Measurements from ENCODE around the gene MTHFS.

MTHFS gene

GRCh38 chr15:79874242-79874641 is 22.6 kb downstream of the MTHFS start:
- DNase-seq: no peak

- no peak for DNase-seq
These were observed 24.3 kb downstream of the MTHFS start for GRCh38 chr15:79872358-79873017.

- DNase-seq: no peak
These were observed 28.3 kb downstream of the MTHFS start for GRCh38 chr15:79868554-79868953.

DNA sequence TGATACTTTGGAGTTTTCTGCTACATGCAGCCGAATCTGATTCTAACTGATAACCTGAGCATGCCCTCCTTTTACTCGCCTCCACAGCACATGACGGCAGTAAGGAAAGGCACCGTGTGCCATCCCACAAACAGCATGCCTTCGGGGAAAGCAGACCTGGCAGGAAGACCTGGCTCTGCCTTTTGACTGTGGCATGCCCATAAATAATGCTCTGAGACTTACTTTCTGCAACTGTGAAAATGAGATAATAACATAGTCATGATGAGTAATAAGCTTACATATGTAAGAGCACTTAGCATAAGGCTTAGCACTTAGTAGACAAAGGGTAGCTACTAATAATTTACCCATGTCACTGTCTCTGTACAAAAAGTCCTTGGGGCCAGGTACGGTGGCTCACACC is 32.9 kb downstream of the MTHFS start:
- no peak for DNase-seq

DNA sequence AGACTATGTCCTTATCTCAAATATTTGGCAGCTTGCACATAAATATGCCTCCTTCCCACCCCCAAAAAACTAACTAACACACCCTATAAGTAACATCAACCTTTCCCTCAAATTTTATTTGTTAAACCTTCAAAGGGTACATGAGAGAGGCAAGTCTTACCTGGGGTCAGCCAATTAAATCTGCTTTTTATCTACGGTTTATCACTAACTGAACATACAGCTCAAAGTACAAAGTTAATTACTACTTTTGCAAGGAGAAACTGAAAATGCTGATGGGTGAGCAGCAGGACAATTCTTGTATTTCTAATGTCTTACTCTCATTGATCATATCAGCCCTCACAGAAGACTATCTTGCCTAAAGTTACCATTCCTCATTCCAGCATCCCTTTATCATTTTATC is 34.6 kb downstream of the MTHFS start:
- DNase-seq: no peak

- no peak for DNase-seq
These were observed 36.2 kb downstream of the MTHFS start for GRCh38 chr15:79860661-79861060.

DNA sequence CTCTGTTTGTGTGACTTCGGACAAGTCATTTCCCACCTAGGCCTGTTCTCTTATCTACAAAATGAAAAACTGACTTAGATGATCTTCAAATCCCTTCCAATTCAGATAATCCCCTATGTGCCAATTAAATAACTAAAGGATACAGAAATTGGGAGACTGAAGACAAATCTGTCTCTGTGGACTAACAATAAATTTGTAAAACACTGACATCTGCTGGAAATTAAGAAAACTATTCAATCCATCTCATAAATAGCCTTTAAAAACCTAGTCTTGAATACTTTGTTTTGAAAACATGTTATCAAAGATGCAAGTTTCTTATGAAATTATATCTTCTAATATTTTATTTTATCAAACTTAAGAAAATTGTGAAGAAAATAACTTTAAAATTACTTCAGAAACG is 38.3 kb downstream of the MTHFS start:
- DNase-seq: no peak

- peak; percentile 47 for DNase-seq
These were observed 43.1 kb downstream of the MTHFS start for GRCh38 chr15:79853492-79854328.

DNA sequence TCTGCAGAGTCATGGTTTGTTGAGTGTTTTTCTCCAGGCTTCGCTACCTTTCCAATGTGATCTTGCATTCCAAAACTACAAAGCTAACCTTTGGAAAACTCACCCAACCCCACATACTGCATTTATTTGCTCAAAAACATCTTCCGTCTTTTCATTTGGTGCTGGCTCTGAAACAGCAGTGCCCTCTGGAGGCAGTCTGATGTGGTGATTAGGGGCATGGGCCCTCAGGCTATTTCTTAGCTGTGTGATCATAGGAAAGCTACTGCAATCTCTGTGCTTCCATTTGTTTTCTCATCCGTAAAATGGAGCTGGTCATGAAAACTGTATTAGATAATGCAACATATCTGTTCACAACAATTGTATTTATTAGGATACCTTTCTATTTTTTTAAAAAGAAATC is 47.0 kb downstream of the MTHFS start:
- no peak for DNase-seq

DNA sequence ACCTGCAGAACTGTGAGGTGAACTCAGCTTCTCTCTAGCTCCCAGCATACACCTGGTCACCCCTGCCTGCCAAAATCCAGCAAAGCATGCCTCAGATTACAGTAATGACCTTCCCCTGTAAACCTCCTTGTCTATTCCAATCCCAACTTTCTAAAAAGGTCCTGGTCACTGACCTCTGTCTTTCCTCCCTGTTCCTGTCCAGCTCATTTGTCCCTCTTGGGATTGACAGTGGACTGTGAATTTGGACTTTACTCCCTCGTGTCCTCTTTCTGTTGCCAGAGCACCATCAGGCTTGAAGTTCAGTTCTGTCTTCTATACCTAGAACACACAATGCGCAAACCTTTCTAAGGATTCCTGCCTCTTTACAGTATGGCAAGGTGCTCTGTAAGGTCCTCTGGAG is 50.3 kb downstream of the MTHFS start:
- DNase-seq: no peak

GRCh38 chr15:79844221-79844620 is 52.6 kb downstream of the MTHFS start:
- peak; percentile 2 for DNase-seq

GRCh38 chr15:79837846-79838245 is 59.0 kb downstream of the MTHFS start:
- no peak for DNase-seq

- peak; percentile 79 for DNase-seq
These were observed 62.3 kb downstream of the MTHFS start for GRCh38 chr15:79834495-79834894.

- DNase-seq: no peak
These were observed 64.3 kb downstream of the MTHFS start for GRCh38 chr15:79832367-79833120.

DNA sequence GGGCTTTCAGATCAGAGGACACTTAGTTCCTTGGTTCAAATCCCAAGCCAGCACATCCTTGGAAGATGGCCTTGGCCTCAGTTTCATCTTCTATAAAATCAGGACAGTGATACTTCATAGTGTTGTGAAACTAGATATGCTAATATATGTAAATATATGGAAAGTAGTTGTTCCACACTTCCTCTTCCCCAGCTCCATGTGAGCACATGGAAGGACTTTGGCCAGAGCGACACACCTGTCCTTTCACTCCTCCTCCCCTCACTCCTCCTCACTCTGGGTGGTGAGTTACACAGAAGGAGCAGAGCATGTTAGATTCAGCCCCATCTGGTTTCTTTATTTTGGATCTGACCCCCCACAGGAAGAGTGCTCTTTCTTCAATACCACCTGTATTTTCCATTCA is 65.2 kb downstream of the MTHFS start:
- DNase-seq: no peak

DNA sequence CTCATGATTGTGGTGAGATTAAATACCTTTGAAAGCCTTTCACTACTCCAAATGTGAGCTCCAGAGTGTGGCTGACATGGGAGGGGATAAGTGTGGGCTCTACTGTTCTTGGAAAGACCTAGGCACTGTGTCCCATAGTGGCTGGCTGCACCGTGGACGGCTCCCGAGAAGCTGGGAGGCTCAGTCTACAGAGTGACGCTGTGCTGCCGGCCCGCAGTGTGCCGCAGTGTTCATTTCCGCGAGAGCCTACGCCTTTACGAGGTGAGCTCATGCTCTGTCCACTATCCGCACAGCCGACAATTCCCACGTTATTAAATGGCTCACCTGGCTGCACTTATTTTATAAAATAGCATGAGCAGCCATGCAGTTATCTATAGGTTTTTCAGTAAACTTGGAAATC is 66.9 kb downstream of the MTHFS start:
- no peak for DNase-seq

GRCh38 chr15:79828447-79828846 is 68.4 kb downstream of the MTHFS start:
- DNase-seq: no peak

DNA sequence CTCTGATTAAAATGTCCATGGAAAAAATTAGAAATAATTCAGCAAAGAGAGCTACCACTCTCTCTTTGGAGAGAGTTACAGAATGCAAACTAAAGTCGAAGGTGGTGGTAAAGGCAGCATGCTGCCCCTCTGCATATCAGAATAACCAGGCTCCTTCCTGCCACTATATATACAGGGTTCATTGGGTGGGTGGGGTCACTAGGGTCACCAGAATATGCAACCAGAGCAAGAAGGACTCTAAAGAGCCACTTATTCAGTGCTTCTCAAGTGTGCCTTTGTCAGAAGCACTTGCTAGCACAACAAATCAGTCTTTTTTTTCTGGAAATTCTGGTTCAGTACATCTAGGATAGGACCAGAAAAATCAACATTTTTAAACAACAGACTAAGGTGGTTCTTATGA is 70.0 kb downstream of the MTHFS start:
- no peak for DNase-seq

GRCh38 chr15:79824136-79824701 is 72.6 kb downstream of the MTHFS start:
- DNase-seq: no peak

GRCh38 chr15:79820820-79821219 is 76.0 kb downstream of the MTHFS start:
- DNase-seq: no peak

GRCh38 chr15:79820176-79820575 is 76.6 kb downstream of the MTHFS start:
- DNase-seq: no peak

- DNase-seq: no peak
These were observed 80.2 kb downstream of the MTHFS start for GRCh38 chr15:79816571-79816970.

- DNase-seq: no peak
These were observed 81.3 kb downstream of the MTHFS start for GRCh38 chr15:79815468-79815867.

GRCh38 chr15:79812541-79812940 is 84.3 kb downstream of the MTHFS start:
- no peak for DNase-seq

Data from NCI-H1417 treated with DMSO at 0.1 percent for 48 hours (cell line).